Esophagus muscularis mucosa (tissue), 3 donors: ENCODE data around the gene CNTNAP4.

Experiments used
- POLR2A ChIP-seq: fragments of 450-650 bp; IDR thresholded peaks from one replicate; pipeline ENCODE4 v1.6.1; 2017; ENCODE audit warnings: antibody characterized with exemption, moderate library complexity, mild to moderate bottlenecking, low read depth
- TF ChIP-seq, protein P1 (sequence below), 3 experiments: fragments of 200-600 bp in 2 of 3; fragments of 450-650 bp in 1 of 3; sonication (generic) in 2 of 3; IDR thresholded peaks; one replicate each; pipeline ENCODE4 v1.5.1; 2017 to 2019; ENCODE audit warnings: antibody characterized with exemption in 3 of 3, mild to moderate bottlenecking in 2 of 3, moderate library complexity in 1 of 3

DNA sequence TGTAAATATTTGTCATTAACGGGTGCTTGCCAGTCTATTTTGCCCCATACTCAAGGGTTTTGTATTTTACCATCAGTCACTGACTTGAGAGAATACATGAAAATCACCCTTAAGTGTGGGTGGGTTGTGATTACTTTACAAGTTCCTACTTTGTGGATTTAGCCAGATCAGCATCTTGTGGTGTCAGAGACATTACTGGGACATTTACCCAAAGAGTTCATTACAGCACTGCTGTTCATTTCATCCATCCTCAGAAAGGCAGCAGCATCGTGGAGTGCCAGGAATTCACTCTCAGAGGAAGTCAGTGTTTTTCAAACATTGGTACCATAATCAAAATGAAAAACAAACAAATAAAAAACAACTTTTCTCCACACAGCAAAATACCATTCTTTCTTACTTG, 110.8 kb downstream of the CNTNAP4 start:
- TF ChIP-seq, protein P1, sequence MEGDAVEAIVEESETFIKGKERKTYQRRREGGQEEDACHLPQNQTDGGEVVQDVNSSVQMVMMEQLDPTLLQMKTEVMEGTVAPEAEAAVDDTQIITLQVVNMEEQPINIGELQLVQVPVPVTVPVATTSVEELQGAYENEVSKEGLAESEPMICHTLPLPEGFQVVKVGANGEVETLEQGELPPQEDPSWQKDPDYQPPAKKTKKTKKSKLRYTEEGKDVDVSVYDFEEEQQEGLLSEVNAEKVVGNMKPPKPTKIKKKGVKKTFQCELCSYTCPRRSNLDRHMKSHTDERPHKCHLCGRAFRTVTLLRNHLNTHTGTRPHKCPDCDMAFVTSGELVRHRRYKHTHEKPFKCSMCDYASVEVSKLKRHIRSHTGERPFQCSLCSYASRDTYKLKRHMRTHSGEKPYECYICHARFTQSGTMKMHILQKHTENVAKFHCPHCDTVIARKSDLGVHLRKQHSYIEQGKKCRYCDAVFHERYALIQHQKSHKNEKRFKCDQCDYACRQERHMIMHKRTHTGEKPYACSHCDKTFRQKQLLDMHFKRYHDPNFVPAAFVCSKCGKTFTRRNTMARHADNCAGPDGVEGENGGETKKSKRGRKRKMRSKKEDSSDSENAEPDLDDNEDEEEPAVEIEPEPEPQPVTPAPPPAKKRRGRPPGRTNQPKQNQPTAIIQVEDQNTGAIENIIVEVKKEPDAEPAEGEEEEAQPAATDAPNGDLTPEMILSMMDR (IDR thresholded peaks at IDR 0.05), result no peak
- TF ChIP-seq POLR2A, result no peak
